HepG2 (cell line): Measurements from ENCODE around the gene EXOC7. TPM values are rescaled to one million over a fixed set of nuclear protein-coding genes. Genes with fewer than 3 reads are reported as not detected.
A peak's percentile ranks its signal among the peaks of the same experiment; 100 is the strongest.

ENCODE experiments used
- ARID2 ChIP-seq: sonication (generic); formaldehyde crosslinking; IDR thresholded peaks from 2 replicates; pipeline ENCODE4 v1.8.1; 2022; ENCODE audit warnings: mild to moderate bottlenecking, missing genetic modification reagents, borderline replicate concordance
- CEBPZ ChIP-seq: IDR thresholded peaks from 2 replicates; pipeline ENCODE4 v1.6.1; 2012; ENCODE audit warnings: low read length, improper control_type of control experiment
- CENPX ChIP-seq: sonication (generic); formaldehyde crosslinking; IDR thresholded peaks from 2 replicates; pipeline ENCODE4 v1.9.0; 2021; ENCODE audit warnings: mild to moderate bottlenecking, missing genetic modification reagents, moderate library complexity
- FOSL2 ChIP-seq: sonication (generic); formaldehyde crosslinking; IDR thresholded peaks from 2 replicates; pipeline ENCODE4 v1.4.0; 2020; ENCODE audit warnings: missing genetic modification reagents
- FOXM1 ChIP-seq: sonication (generic); formaldehyde crosslinking; IDR thresholded peaks from 2 replicates; pipeline ENCODE4 v1.5.0; 2020; ENCODE audit warnings: missing genetic modification reagents
- HOXD1 ChIP-seq: sonication (generic); formaldehyde crosslinking; IDR thresholded peaks from 2 replicates; pipeline ENCODE4 v1.5.0; 2020; ENCODE audit warnings: missing genetic modification reagents
- RELA ChIP-seq: sonication (generic); formaldehyde crosslinking; IDR thresholded peaks from 2 replicates; pipeline ENCODE4 v1.4.0; 2020; ENCODE audit warnings: missing genetic modification reagents
- RFX1 ChIP-seq: fragments of 450-650 bp; IDR thresholded peaks from 2 replicates; pipeline ENCODE4 v1.6.1; 2017
- SAFB2 ChIP-seq: sonication (generic); formaldehyde crosslinking; IDR thresholded peaks from 2 replicates; pipeline ENCODE4 v1.5.1; 2020; ENCODE audit warnings: missing genetic modification reagents, low read depth, mild to moderate bottlenecking, borderline replicate concordance
- SIX4 ChIP-seq: sonication (generic); formaldehyde crosslinking; IDR thresholded peaks from 2 replicates; pipeline ENCODE4 v1.4.0; 2020; ENCODE audit warnings: missing genetic modification reagents
- SMAD9 ChIP-seq: sonication (generic); formaldehyde crosslinking; IDR thresholded peaks from 2 replicates; pipeline ENCODE4 v1.5.1; 2020; ENCODE audit warnings: mild to moderate bottlenecking, missing genetic modification reagents
- THAP8 ChIP-seq: sonication (generic); formaldehyde crosslinking; IDR thresholded peaks from 2 replicates; pipeline ENCODE4 v1.5.1; 2020; ENCODE audit warnings: missing genetic modification reagents, mild to moderate bottlenecking, borderline replicate concordance
- ZNF264 ChIP-seq: sonication (generic); formaldehyde crosslinking; IDR thresholded peaks from 2 replicates; pipeline ENCODE4 v1.4.0; 2020; ENCODE audit warnings: missing genetic modification reagents
- ZNF333 ChIP-seq: sonication (generic); formaldehyde crosslinking; IDR thresholded peaks from 2 replicates; pipeline ENCODE4 v1.4.0; 2020; ENCODE audit warnings: mild to moderate bottlenecking, missing genetic modification reagents, borderline replicate concordance
- ZNF367 ChIP-seq: sonication (generic); formaldehyde crosslinking; IDR thresholded peaks from 2 replicates; pipeline ENCODE4 v1.4.0; 2020; ENCODE audit warnings: missing genetic modification reagents, borderline replicate concordance
- ZNF383 ChIP-seq: sonication (generic); formaldehyde crosslinking; IDR thresholded peaks from 2 replicates; pipeline ENCODE4 v1.4.0; 2020; ENCODE audit warnings: missing genetic modification reagents, mild to moderate bottlenecking, borderline replicate concordance
- ZNF75D ChIP-seq: sonication (generic); formaldehyde crosslinking; IDR thresholded peaks from 2 replicates; pipeline ENCODE4 v1.8.1; 2023; ENCODE audit warnings: missing genetic modification reagents, mild to moderate bottlenecking, borderline replicate concordance
- polyA plus RNA-seq, 8 experiments: library from polyadenylated mRNA; depleted of rRNA in 3 of 8; stranded (reverse) in 7 of 8; unstranded in 1 of 8; fragments of >200 nt; fragmentation: Illumina TruSeq in 4 of 8; extraction: Trizol in 4 of 8; gene quantifications; 2 replicates each; pipeline versions ENCODE4 v1.2.1 to v1.2.3, GENCODE V29; 2011 to 2016; ENCODE audit warnings: low read depth in 4 of 8, missing spikeins in 1 of 8, mixed read lengths in 1 of 8; ENCODE audit not compliant: insufficient read depth in 1 of 8
- total RNA-seq, 5 experiments: library from RNA; depleted of rRNA; stranded (reverse); fragments of >200 nt; fragmentation: Illumina TruSeq; extraction: Trizol; gene quantifications; 2 replicates each; pipeline ENCODE4 v1.2.3, GENCODE V29; 2016; ENCODE audit warnings: low read depth in 1 of 5
- TF ChIP-seq, protein P1 (sequence below): sonication (generic); formaldehyde crosslinking; IDR thresholded peaks from 2 replicates; pipeline ENCODE4 v1.4.0; 2020; ENCODE audit warnings: missing genetic modification reagents
- TF ChIP-seq, protein P2 (sequence below): sonication (generic); formaldehyde crosslinking; IDR thresholded peaks from 2 replicates; pipeline ENCODE4 v1.4.0; 2020; ENCODE audit warnings: missing genetic modification reagents
- TF ChIP-seq, protein P3 (sequence below): sonication (generic); formaldehyde crosslinking; IDR thresholded peaks from 2 replicates; pipeline ENCODE4 v1.4.0; 2020; ENCODE audit warnings: mild to moderate bottlenecking, missing genetic modification reagents

Gene EXOC7
- total and polyA plus RNA-seq, 2 of the 13 experiments (the other 11 are each of a cell fraction or from before 2014, with no cell fraction given): 86.9 to 116 TPM

DNA sequence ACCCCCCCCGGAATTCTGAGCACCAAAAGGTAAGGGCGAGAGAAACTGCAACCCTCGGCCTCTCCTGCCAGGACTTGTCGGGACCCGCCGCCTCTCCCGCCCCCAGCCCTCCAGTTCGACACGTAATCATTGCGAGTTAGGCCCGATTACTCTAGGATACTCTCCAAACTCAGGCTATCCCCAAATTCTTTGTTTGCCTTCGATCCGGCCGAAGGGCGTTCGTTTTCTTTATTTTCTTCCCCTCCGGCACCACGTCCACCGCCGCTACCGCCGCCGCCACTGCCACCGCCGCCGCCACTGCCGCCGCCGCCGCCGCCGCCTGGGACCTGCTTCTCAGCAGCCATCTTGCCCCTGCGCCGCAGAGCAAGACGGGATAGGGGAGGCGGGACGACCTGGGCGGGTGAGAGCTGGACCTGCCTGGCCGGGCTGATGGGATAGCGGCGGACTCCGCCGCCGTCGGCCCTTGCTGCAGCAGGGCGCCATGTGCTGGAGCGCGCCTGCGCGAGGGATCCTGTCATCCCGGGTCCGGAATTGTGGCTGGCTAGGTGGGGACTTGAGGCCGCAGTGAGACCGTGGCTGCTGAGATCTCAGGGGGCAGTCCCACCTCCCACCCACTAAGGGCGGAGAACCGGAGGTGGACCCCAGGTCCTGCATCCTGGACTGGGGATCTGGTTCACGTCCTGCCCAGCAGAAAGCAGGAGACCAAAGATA is 31.3 kb downstream of the EXOC7 start, which contains the start of gene SRP68 (continued):
- TF ChIP-seq ZNF383 (CRISPR knock-in tag) (0 out of 2 replicates have a peak, but pooled peaks have one; percentile 65), RELA (peak; percentile 68; the same call in 1 of the 2 replicates), ZNF264 (CRISPR knock-in tag) (no peak), SMAD9 (CRISPR knock-in tag) (no peak), SAFB2 (CRISPR knock-in tag) (peak; percentile 97), THAP8 (CRISPR knock-in tag) (peak; percentile 95; the same call in 1 of the 2 replicates), ZNF75D (CRISPR knock-in tag) (peak; percentile 7; the same call in 1 of the 2 replicates), CENPX (CRISPR knock-in tag) (no peak), CEBPZ (no peak), ARID2 (CRISPR knock-in tag) (no peak), SIX4 (peak; percentile 68; the same call in 1 of the 2 replicates), HOXD1 (0 out of 2 replicates have a peak, but pooled peaks have one; percentile 12), FOSL2 (peak; percentile 54; the same call in 1 of the 2 replicates), FOXM1 (CRISPR knock-in tag) (0 out of 2 replicates have a peak, but pooled peaks have one; percentile 55), RFX1 (no peak), ZNF333 (CRISPR knock-in tag) (no peak), ZNF367 (peak; percentile 84; the same call in 1 of the 2 replicates)
- TF ChIP-seq, protein P1, sequence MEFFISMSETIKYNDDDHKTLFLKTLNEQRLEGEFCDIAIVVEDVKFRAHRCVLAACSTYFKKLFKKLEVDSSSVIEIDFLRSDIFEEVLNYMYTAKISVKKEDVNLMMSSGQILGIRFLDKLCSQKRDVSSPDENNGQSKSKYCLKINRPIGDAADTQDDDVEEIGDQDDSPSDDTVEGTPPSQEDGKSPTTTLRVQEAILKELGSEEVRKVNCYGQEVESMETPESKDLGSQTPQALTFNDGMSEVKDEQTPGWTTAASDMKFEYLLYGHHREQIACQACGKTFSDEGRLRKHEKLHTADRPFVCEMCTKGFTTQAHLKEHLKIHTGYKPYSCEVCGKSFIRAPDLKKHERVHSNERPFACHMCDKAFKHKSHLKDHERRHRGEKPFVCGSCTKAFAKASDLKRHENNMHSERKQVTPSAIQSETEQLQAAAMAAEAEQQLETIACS (CRISPR knock-in tag): 0 out of 2 replicates have a peak, but pooled peaks have one; percentile 17
- TF ChIP-seq, protein P2, sequence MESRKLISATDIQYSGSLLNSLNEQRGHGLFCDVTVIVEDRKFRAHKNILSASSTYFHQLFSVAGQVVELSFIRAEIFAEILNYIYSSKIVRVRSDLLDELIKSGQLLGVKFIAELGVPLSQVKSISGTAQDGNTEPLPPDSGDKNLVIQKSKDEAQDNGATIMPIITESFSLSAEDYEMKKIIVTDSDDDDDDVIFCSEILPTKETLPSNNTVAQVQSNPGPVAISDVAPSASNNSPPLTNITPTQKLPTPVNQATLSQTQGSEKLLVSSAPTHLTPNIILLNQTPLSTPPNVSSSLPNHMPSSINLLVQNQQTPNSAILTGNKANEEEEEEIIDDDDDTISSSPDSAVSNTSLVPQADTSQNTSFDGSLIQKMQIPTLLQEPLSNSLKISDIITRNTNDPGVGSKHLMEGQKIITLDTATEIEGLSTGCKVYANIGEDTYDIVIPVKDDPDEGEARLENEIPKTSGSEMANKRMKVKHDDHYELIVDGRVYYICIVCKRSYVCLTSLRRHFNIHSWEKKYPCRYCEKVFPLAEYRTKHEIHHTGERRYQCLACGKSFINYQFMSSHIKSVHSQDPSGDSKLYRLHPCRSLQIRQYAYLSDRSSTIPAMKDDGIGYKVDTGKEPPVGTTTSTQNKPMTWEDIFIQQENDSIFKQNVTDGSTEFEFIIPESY (CRISPR knock-in tag): peak; percentile 40
- TF ChIP-seq, protein P3, sequence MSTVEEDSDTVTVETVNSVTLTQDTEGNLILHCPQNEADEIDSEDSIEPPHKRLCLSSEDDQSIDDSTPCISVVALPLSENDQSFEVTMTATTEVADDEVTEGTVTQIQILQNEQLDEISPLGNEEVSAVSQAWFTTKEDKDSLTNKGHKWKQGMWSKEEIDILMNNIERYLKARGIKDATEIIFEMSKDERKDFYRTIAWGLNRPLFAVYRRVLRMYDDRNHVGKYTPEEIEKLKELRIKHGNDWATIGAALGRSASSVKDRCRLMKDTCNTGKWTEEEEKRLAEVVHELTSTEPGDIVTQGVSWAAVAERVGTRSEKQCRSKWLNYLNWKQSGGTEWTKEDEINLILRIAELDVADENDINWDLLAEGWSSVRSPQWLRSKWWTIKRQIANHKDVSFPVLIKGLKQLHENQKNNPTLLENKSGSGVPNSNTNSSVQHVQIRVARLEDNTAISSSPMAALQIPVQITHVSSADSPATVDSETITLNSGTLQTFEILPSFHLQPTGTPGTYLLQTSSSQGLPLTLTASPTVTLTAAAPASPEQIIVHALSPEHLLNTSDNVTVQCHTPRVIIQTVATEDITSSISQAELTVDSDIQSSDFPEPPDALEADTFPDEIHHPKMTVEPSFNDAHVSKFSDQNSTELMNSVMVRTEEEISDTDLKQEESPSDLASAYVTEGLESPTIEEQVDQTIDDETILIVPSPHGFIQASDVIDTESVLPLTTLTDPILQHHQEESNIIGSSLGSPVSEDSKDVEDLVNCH (CRISPR knock-in tag): no peak
